ENCODE measurements around the gene PHACTR3. TPM values are rescaled to one million over a fixed set of nuclear protein-coding genes. Genes with fewer than 3 reads are reported as not detected.

PHACTR3 gene
- total RNA-seq, 6 experiments from 2014 or later: 0.12 to 0.35 (median 0.23) TPM; not detected in 2

- H3K4me1 ChIP-seq: no peaks in the 10 kb centered on the region
- TF ChIP-seq, protein P1, sequence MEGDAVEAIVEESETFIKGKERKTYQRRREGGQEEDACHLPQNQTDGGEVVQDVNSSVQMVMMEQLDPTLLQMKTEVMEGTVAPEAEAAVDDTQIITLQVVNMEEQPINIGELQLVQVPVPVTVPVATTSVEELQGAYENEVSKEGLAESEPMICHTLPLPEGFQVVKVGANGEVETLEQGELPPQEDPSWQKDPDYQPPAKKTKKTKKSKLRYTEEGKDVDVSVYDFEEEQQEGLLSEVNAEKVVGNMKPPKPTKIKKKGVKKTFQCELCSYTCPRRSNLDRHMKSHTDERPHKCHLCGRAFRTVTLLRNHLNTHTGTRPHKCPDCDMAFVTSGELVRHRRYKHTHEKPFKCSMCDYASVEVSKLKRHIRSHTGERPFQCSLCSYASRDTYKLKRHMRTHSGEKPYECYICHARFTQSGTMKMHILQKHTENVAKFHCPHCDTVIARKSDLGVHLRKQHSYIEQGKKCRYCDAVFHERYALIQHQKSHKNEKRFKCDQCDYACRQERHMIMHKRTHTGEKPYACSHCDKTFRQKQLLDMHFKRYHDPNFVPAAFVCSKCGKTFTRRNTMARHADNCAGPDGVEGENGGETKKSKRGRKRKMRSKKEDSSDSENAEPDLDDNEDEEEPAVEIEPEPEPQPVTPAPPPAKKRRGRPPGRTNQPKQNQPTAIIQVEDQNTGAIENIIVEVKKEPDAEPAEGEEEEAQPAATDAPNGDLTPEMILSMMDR (IDR thresholded peaks at IDR 0.05): no peak
- no peak for TF ChIP-seq POLR2A (IDR thresholded peaks at IDR 0.05)
- intact Hi-C loops (cut with DNase I): no loop called here
- H3K9me3 ChIP-seq: no peaks in the 10 kb centered on the region
- DNase-seq: no peak
- H3K36me3 ChIP-seq: no peaks in the 10 kb centered on the region
- ATAC-seq: no peak
- no peaks in the 10 kb centered on the region for H3K27me3 ChIP-seq
- H3K27ac ChIP-seq: no peak overlapping the region
- 55% methylated on average over 4 of the region's 4 CpGs for WGBS (ENCODE audit: insufficient coverage, low coverage, low lambda C conversion rate, missing lambda C conversion rate)
- H3K4me3 ChIP-seq: no peak overlapping the region
These were observed 213.1 kb downstream of the PHACTR3 start for GRCh38 chr20:59817406-59817805.

GRCh38 chr20:59817846-59818615 is 213.7 kb downstream of the PHACTR3 start:
- intact Hi-C loops (cut with DNase I): no loop called here
- Histone ChIP-seq H3K27me3 (no peaks in the 10 kb centered on the region), H3K4me3 (no peak overlapping the region), H3K27ac (no peak overlapping the region), H3K4me1 (no peaks in the 10 kb centered on the region), H3K9me3 (no peaks in the 10 kb centered on the region), H3K36me3 (no peaks in the 10 kb centered on the region)
- DNase-seq (no peak), ATAC-seq (no peak)
- 52% methylated on average over 8 of the region's 14 CpGs for WGBS (ENCODE audit: insufficient coverage, low coverage, low lambda C conversion rate, missing lambda C conversion rate)
- no peak for TF ChIP-seq POLR2A (IDR thresholded peaks at IDR 0.05)
- TF ChIP-seq, protein P1 (IDR thresholded peaks at IDR 0.05): no peak

- Histone ChIP-seq H3K4me3 (no peak overlapping the region), H3K9me3 (no peaks in the 10 kb centered on the region), H3K36me3 (no peaks in the 10 kb centered on the region), H3K27me3 (no peaks in the 10 kb centered on the region), H3K27ac (no peak overlapping the region), H3K4me1 (no peaks in the 10 kb centered on the region)
- intact Hi-C loops (cut with DNase I): no loop called here
- TF ChIP-seq, protein P1 (IDR thresholded peaks at IDR 0.05): no peak
- TF ChIP-seq POLR2A (IDR thresholded peaks at IDR 0.05): no peak
- no peak for DNase-seq
- WGBS (ENCODE audit: insufficient coverage, low coverage, low lambda C conversion rate, missing lambda C conversion rate): 55% methylated on average over 6 of the region's 10 CpGs
- no peak for ATAC-seq
These were observed 214.6 kb downstream of the PHACTR3 start for GRCh38 chr20:59818911-59819310.

DNA sequence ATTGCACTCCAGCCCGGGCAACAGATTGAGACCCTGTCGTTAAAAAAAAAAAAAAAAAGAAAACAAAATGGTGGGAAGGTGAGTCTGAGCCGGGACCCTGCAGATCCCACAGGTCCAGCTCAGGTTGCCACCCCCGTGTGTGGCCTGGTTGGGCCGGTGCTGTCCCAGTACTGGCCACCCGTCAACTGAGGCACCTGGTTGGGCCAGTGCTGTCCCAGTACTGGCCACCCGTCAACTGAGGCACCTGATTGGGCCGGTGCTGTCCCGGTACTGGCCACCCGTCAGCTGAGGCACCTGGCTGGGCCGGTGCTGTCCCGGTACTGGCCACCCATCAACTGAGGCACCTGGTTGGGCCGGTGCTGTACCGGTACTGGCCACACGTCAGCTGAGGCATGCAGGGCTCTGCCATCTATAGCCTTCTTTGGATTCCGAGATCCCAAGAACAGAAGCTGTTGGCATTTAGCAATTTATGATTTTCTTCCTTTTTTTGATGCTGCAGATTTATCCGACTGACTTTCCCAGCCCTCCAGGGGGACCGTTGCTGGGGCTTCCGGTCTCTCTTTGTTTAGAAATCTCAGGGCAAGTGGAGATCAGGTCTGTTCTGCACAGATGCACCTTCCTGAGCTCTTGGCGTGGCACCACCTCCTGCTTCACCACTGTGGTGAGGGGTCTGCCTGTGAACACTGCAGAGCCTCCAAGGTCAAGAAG is 215.3 kb downstream of the PHACTR3 start:
- H3K4me3 ChIP-seq: no peak overlapping the region
- no peaks in the 10 kb centered on the region for H3K27me3 ChIP-seq
- no peak for DNase-seq
- no peak overlapping the region for H3K27ac ChIP-seq
- intact Hi-C loops (cut with DNase I): no loop called here
- H3K9me3 ChIP-seq: no peaks in the 10 kb centered on the region
- no peak for ATAC-seq
- no peak for TF ChIP-seq POLR2A (IDR thresholded peaks at IDR 0.05)
- TF ChIP-seq, protein P1 (IDR thresholded peaks at IDR 0.05): no peak
- WGBS (ENCODE audit: insufficient coverage, low coverage, low lambda C conversion rate, missing lambda C conversion rate): 72% methylated on average over 10 of the region's 20 CpGs
- no peaks in the 10 kb centered on the region for H3K36me3 ChIP-seq
- H3K4me1 ChIP-seq: no peaks in the 10 kb centered on the region

Measured in right lobe of liver (tissue), 6 donors.